HG03457 (cell line): ENCODE results near the gene TXN2.

Source experiments
- ATAC-seq: cut with Tn5 transposase; IDR thresholded peaks from one replicate; pipeline ENCODE4 v1.9.1; 2021; ENCODE audit warnings: moderate number of reproducible peaks; ENCODE audit not compliant: unreplicated experiment

TXN2 gene

GRCh38 chr22:36486619-36487384 is 5.4 kb upstream of the TXN2 start:
- no peak for ATAC-seq

- no peak for ATAC-seq
These were observed 473 bp downstream of the TXN2 start for GRCh38 chr22:36480941-36481392.

DNA sequence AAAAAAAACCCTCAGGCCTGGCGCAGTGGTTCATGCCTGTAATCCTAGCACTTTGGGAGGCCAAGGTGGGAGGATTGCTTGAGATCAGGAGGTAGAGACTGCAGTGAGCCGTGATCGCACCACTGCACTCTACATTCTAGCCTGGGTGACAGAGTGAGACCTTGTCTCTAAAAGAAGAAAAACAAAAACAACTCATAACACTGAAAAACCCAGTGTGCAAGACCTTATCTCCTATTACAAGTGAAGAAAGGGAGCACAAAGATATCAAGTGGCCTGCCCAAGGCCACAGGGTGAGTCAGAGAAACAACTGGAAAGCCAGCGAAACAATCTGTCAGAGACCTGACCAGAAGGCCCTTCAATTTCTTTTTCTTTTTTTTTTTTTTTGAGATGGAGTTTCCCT is 2.5 kb downstream of the TXN2 start:
- ATAC-seq, result no peak

GRCh38 chr22:36475341-36475740 is 6.1 kb downstream of the TXN2 start:
- ATAC-seq, result no peak

GRCh38 chr22:36472689-36473088 is 8.8 kb downstream of the TXN2 start:
- ATAC-seq, result no peak

- ATAC-seq, result no peak
These were observed 10.1 kb downstream of the TXN2 start for GRCh38 chr22:36471341-36471821.

GRCh38 chr22:36470994-36471331 is 10.5 kb downstream of the TXN2 start:
- no peak for ATAC-seq

GRCh38 chr22:36470162-36470993 is 11.1 kb downstream of the TXN2 start:
- ATAC-seq, result no peak

GRCh38 chr22:36469094-36469710 is 12.2 kb downstream of the TXN2 start:
- no peak for ATAC-seq

- no peak for ATAC-seq
These were observed 13.5 kb downstream of the TXN2 start for GRCh38 chr22:36467946-36468345.

DNA sequence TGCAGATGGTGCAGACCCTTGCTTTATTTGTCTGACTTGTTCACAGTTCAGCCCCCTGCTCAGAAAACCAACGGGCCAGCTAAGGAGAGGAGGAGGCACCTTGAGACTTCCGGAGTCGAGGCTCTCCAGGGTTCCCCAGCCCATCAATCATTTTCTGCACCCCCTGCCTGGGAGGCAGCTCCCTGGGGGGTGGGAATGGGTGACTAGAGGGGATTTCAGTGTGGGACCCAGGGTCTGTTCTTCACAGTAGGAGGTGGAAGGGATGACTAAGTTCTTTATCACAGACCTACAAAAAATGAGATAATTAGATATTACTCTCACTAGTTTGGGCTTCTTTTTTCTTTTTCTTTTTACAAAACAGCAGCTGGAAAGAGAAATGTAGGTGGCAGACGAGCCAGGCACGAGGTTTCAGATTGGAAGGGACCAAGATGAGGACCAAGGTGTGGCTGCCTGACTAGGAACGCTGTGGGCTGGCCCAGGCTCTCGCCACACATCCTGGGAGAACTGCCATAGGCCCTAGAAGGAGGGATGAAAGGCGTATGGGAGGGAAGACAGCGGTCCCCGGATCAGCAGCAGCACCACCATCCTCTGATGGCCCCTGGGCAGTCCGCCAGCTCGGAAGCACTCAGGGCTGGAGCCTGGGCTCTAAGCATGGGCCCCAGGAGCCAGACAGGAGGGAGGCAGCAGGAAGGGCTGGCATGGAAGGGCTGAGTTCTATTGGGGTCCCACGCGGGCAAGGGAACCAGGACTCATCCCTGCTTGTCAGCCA is 14.2 kb downstream of the TXN2 start:
- ATAC-seq, result no peak

DNA sequence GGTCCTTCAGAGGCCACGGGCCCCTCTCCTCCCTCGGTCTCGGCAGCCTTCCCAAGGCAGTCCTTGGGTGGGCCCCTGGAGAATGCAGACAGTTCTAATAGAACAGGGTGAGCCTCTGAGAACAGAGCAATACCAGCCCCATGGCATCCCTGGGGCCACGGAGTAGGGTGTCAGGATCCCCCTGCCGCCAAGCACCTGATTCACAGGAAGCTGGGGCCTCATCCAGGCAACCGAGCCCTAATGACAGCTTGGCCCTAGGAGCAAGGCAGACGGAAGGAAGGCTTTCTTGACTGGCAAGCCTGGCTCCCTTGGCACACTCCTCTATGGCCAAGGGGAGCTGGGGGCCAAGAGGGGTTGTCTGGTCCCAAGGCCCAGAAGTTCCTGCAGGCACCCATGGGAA is 15.2 kb downstream of the TXN2 start:
- no peak for ATAC-seq

DNA sequence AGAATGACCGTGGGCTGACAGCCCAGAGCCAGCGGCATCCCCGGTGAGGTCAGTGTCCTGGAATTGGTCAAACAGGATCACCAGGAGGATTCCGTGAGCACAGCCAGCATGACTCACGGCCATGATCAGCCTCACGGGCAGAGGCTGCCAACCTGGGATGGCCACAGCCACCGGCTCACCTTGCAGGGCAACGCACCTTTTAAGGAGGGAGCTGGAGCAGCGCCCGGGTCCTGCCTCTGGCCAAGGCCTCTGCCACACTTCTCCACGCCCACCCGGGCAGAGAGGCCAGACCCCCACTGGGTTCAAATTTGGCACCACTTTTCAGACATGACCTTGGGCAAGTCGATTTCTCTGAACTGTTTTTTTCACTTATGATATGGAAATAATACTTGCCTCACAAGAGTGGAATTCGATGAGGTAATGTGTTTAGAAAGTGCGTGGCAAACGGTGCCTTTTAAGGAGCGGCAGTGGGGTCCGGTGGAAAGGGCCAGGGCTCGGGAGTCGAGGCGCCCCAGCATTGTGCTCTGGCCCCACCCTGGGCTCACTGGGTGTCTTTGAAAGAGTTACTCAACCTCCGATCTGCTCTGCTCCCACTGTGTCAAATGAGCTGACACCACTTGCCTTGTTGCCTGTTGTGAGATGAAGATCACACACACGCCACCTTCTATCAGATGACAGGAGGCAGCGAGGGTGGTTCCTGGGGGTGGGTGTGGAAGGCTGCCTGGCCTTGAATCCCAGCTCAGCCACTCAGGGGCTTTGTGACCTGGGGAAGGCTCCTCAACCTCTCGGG is 16.0 kb downstream of the TXN2 start:
- ATAC-seq, result no peak

DNA sequence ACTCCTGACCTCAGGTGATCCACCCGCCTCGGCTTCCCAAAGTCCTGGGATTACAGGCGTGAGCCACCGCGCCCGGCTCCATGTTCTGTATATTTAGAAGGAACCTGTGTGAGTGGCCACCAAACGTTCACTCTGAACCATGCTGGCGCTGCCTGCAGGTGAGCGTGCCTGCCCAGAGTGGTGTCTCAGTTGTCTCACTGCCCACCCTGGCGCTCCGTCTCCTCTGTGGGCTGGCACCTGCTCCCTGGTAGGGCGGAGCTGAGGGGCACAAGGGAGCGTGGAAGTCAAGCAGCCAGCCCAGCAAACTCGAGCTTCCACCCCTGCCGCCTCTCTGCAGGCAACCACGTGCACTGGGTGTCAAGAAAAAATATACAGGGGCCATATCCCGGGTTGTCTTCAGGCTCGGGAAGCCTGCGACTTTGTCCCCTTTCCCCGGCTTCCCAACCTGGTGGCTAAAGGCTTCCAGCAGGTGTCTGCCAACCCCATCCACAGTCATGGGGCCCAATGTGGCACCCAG is 16.7 kb downstream of the TXN2 start:
- ATAC-seq, result no peak

DNA sequence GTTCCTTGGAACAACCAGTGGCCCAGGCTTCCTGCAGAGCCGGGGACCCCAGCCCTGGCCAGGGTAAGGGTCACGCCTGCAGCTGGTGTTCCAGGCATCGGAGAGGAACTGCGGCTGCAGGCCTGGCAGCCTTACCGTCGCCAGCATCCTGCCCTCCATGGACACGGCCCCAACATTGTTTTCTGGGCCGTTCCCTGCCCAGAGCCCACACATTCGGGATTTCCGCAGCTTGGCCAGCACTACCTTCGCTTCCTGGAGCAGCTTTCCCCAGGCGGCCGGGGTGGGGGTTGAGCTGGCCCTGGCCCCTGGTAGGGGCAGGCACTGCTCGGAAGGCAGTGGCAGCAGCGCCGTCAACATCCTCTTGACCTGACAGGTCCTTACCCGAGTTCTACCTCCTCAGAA is 17.7 kb downstream of the TXN2 start:
- no peak for ATAC-seq

DNA sequence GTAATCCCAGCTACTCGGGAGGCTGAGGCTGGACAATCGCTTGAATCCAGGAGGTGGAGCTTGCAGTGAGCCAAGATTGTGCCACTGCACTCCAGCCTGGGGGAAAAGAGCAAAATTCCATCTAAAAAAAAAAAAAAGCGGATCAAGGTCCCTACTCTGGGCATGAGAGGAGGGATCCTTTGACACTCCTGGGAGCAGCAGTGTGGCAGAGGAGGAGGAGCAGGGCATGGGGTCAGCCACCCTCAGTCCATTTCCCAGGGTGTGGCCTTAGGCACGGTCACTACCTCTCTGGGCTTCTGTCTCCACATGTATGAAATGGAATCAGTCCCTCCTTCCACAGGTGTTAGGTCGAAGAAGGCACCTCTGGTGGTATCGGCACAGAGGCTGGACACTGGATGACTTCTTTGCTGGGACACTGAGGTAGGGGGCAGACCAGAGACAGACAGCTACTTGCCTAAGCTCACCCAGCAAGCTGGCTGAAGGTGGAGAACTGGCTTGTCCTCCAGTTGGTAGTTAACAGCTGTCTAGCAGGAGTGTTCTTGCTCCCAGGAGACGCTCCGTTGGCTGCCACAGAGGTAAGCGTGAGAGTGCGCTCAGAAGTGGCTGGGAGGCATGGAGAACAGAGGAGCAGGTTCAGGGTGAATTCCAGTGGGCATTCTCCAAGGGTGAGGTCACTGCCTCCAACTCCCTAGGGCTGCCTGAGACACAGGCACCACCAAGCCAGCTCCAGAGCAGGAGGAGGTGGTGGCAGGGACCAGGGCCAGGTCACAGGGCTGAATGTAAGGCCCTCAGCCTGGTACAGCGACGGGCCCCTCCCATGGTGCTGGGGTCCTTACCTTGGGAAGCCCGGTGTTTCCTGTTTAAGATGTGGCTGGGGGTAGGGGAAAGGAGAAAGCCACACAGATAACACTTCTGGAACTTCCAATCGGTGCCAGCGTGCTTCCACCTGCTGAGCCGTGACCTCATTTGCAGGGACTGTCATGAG is 19.5 kb downstream of the TXN2 start:
- ATAC-seq, result no peak

DNA sequence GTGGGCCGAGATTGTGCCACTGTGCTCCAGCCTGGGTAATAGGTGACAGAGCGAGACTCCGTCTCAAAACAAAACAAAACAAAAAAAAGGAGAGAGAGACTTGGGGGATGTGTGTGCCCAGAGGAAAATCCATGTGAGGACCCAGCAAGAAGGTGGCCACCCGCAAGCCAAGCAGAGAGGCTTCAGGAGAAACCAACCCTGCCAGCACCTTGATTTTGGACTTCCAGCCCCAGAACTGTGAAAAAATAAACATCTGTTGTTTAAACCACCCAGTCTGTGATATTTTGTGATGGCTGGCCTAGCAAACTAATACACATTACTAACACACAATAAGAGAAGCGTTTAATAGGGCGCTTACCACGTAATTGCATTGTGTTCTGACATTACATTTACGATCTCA is 21.2 kb downstream of the TXN2 start:
- ATAC-seq, result no peak

DNA sequence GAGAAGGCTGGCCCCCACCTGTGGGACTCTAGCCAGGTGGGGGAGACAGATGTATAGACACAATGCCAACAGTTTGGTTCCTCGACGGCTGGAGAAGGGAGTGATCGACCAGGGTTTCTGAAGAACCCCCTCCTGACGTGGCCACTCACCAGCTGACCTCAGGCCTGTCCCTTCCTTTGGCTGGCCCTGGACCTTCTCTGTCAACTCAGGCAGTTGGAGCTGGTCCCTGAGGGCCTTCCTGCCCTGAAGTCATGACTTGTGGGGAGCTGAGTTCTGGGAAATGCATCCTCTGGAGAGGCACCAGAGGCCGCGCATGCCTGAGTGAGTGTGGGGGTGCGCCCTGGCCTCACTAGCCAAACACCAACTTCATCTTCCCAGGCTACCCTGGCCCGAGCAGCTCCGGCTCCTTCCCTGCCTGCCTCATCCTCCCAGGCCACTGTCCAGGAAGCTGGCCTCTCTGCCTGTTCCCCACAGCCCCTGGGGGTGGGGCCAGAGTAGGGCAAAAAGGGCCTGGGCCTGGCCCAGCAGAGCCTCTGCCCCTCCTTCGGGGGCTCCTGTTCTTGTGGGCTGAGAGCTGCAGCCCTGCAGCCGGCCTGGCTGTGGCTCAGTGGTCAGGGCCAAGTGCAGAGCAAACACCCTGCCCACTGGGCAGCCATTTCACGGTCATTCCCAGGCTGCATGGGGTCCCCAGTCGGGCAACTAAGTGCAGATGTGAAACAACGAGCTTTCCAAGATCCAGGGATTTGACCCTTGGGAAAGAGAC is 23.6 kb downstream of the TXN2 start:
- no peak for ATAC-seq
